H1 (cell line): ENCODE results near the gene ITGA6. TPM values are rescaled to one million over a fixed set of nuclear protein-coding genes. Genes with fewer than 3 reads are reported as not detected.

Experiments used
- CHD1 ChIP-seq: IDR thresholded peaks from 2 replicates; pipeline ENCODE4 v1.6.1; 2012; ENCODE audit warnings: low read depth, low read length, improper control_type of control experiment
- GABPA ChIP-seq: IDR thresholded peaks from 2 replicates; pipeline ENCODE4 v1.6.1; 2011; ENCODE audit warnings: mild to moderate bottlenecking, low read length, moderate library complexity, borderline replicate concordance; ENCODE audit not compliant: insufficient read depth
- RAD21 ChIP-seq, 2 experiments: IDR thresholded peaks in 1 of 2; conservative IDR thresholded peaks in 1 of 2; 2 replicates each; pipeline ENCODE4 v1.6.1; 2011; ENCODE audit warnings: low read depth in 2 of 2, low read length in 2 of 2, improper control_type of control experiment in 1 of 2, inconsistent platforms in 1 of 2, mild to moderate bottlenecking in 1 of 2, moderate library complexity in 1 of 2
- polyA plus RNA-seq, 7 experiments: library from polyadenylated mRNA; depleted of rRNA in 3 of 7; stranded (reverse) in 5 of 7; unstranded in 2 of 7; fragments of >200 nt in 5 of 7; fragments of 200-250 nt in 2 of 7; gene quantifications; 1 replicate in 5 of 7; 2 replicates in 1 of 7; 4 replicates in 1 of 7; pipeline versions ENCODE4 v1.2.1 to v1.2.3, GENCODE V29; 2011 to 2013; ENCODE audit warnings: missing spikeins in 2 of 7, mixed read lengths in 2 of 7
- total RNA-seq: library from RNA; stranded (reverse); fragmentation: NEBNext Ultra II Directional; extraction: Animal tissue kit (Norgen Biotek cat#: 25700); gene quantifications from 2 replicates; pipeline ENCODE4 v1.2.1, GENCODE V29; 2021

Gene ITGA6
- total and polyA plus RNA-seq, 2 of the 8 experiments (the other 6 are each of a cell fraction or from before 2014, with no cell fraction given): 26.9 to 118 TPM

- TF ChIP-seq CHD1: no peak
- no peak for TF ChIP-seq RAD21 (IDR thresholded peaks at IDR 0.05 in 1 of 2, conservative IDR thresholded peaks at IDR 0.05 in 1 of 2; ENCODE audit: low read depth in 2 of 2, low read length in 2 of 2)
- TF ChIP-seq GABPA: no peak
Observed at GRCh38 chr2:172438741-172439508, 11.5 kb downstream of the ITGA6 start (continued).
